HG03432 (cell line): ENCODE results near the gene ACYP2.

ENCODE experiments used
- ATAC-seq: cut with Tn5 transposase; IDR thresholded peaks from one replicate; pipeline ENCODE4 v1.9.1; 2021; ENCODE audit warnings: mild to moderate bottlenecking, moderate library complexity; ENCODE audit not compliant: unreplicated experiment

ACYP2 gene

GRCh38 chr2:54149638-54150441 is 34.4 kb downstream of the ACYP2 start:
- ATAC-seq, result no peak

- ATAC-seq, result no peak
These were observed 42.9 kb downstream of the ACYP2 start for GRCh38 chr2:54158311-54158710.

GRCh38 chr2:54161660-54162424 is 46.4 kb downstream of the ACYP2 start:
- no peak for ATAC-seq

GRCh38 chr2:54164106-54164505 is 48.7 kb downstream of the ACYP2 start:
- ATAC-seq, result no peak

- ATAC-seq, result no peak
These were observed 50.8 kb downstream of the ACYP2 start for GRCh38 chr2:54166121-54166773.

- no peak for ATAC-seq
These were observed 61.2 kb downstream of the ACYP2 start for GRCh38 chr2:54176577-54176976.

GRCh38 chr2:54183281-54183680 is 67.9 kb downstream of the ACYP2 start:
- no peak for ATAC-seq

- no peak for ATAC-seq
These were observed 68.6 kb downstream of the ACYP2 start for GRCh38 chr2:54183972-54184371.

- no peak for ATAC-seq
These were observed 69.7 kb downstream of the ACYP2 start for GRCh38 chr2:54185105-54185504.

- ATAC-seq, result no peak
These were observed 71.9 kb downstream of the ACYP2 start for GRCh38 chr2:54187331-54187730.

GRCh38 chr2:54189539-54189938 is 74.1 kb downstream of the ACYP2 start:
- no peak for ATAC-seq

- ATAC-seq, result no peak
These were observed 76.1 kb downstream of the ACYP2 start for GRCh38 chr2:54191361-54192135.

GRCh38 chr2:54194761-54195750 is 79.6 kb downstream of the ACYP2 start:
- no peak for ATAC-seq

- ATAC-seq, result no peak
These were observed 81.2 kb downstream of the ACYP2 start for GRCh38 chr2:54196646-54197045.

GRCh38 chr2:54204476-54204875 is 89.1 kb downstream of the ACYP2 start:
- ATAC-seq, result no peak

GRCh38 chr2:54206596-54206995 is 91.2 kb downstream of the ACYP2 start:
- peak; percentile 77 for ATAC-seq

- no peak for ATAC-seq
These were observed 92.3 kb downstream of the ACYP2 start for GRCh38 chr2:54207666-54208195.

GRCh38 chr2:54208364-54209240 is 93.2 kb downstream of the ACYP2 start:
- ATAC-seq, result no peak

- ATAC-seq, result no peak
These were observed 94.0 kb downstream of the ACYP2 start for GRCh38 chr2:54209379-54209778.
